ENCODE measurements around the gene ADPRS. TPM values are rescaled to one million over a fixed set of nuclear protein-coding genes. Genes with fewer than 3 reads are reported as not detected.

Gene ADPRS
- total and polyA plus RNA-seq, 2 donors (not counting 3 experiments of a cell fraction or from before 2014, with no cell fraction given) = 32.9 to 48.1 TPM

GRCh38 chr1:36083219-36083618 is 5.5 kb upstream of the ADPRS start:
- POLR2A ChIA-PET = no interaction called here

More at GRCh38 chr1:36083219-36083618, 5.5 kb upstream of the ADPRS start:
- TF ChIP-seq GATA2 (IDR thresholded peaks at IDR 0.05; ENCODE audit: insufficient read depth, insufficient read length, low read depth, low read length) (no peak), POLR2A (IDR thresholded peaks at IDR 0.05; ENCODE audit: low read depth, low read length) (no peak), CTCF (IDR thresholded peaks at IDR 0.05; ENCODE audit: extremely low read depth in 1 of 2, insufficient read depth in 1 of 2, low read depth in 1 of 2, low read length in 2 of 2) (no peak)
- Histone ChIP-seq H3K4me3 (replicated peaks in 1 of 3; ENCODE audit: insufficient read depth in 1 of 3, low read depth in 1 of 3, low read length in 3 of 3) (no peak overlapping the region), H3K4me1 (ENCODE audit: control insufficient read depth, extremely low read depth, insufficient read depth, low read length) (peaks cover under 1% of the 10 kb centered on the region), H2AFZ (ENCODE audit: low read depth, low read length) (no peak overlapping the region), H3K9me3 (replicated peaks; ENCODE audit: control insufficient read depth, insufficient read depth, low read length) (no peaks in the 10 kb centered on the region), H3K27ac (ENCODE audit: insufficient read depth, low read depth, low read length) (no peak overlapping the region), H3K79me2 (ENCODE audit: control insufficient read depth, insufficient read depth, low read length) (no peaks in the 10 kb centered on the region), H3K36me3 (ENCODE audit: control insufficient read depth in 2 of 2, extremely low read depth in 1 of 2, insufficient read depth in 2 of 2, low read length in 2 of 2) (no peaks in the 10 kb centered on the region), H4K20me1 (replicated peaks; ENCODE audit: control insufficient read depth, extremely low read depth, insufficient read depth, low read length) (no peaks in the 10 kb centered on the region), H3K4me2 (ENCODE audit: insufficient read depth, low read length) (no peak overlapping the region), H3K9ac (replicated peaks; ENCODE audit: extremely low read depth, insufficient read depth, low read length) (no peak overlapping the region), H3K9me1 (replicated peaks; ENCODE audit: control insufficient read depth, extremely low read depth, insufficient read depth, low read length) (no peaks in the 10 kb centered on the region), H3K27me3 (ENCODE audit: control insufficient read depth in 2 of 2, insufficient read depth in 2 of 2, low read length in 2 of 2) (no peaks in the 10 kb centered on the region)
- BruUV-seq (replicated peaks) = no TSS peak
- intact Hi-C loops (cut with micrococcal nuclease) (no loop called here), dilution Hi-C loops (cut with MboI; ENCODE audit: extremely low pct_ligation_motif_present, low sequenced_read_pairs) (no loop called here)
- CTCF ChIA-PET = interaction anchor here (1.0 to 1.8 kb wide), 2 partner anchors 75 to 200 kb away, joined by 3 to 4 read pairs; partner anchors contain the start of gene AGO1
- FAIRE-seq (no peak), DNase-seq (ENCODE audit: low read depth, low spot score) (no peak)

Measured in endothelial cell of umbilical vein (primary cell).